ENCODE results near the gene ZNF516. TPM values are rescaled to one million over a fixed set of nuclear protein-coding genes. Genes with fewer than 3 reads are reported as not detected.

ZNF516 gene
- total and polyA plus RNA-seq, 2 of the 4 experiments (the other 2 are of a cell fraction), result 7.9 to 16.9 TPM

- Histone ChIP-seq H3K79me1 (ENCODE audit: low read depth in 1 of 2, low read length in 2 of 2) (peaks cover 48 to 92% of the 10 kb centered on the region in 2 experiments), H3K27me3 (ENCODE audit: control insufficient read depth, insufficient read depth, low read length) (no peaks in the 10 kb centered on the region), H3K4ac (ENCODE audit: low read depth, low read length) (no peak overlapping the region), H2BK15ac (ENCODE audit: low read depth, low read length) (no peak overlapping the region), H4K5ac (ENCODE audit: low read depth, low read length) (no peak overlapping the region), H3K14ac (replicated peaks; ENCODE audit: low read depth, low read length) (no peak overlapping the region), H3K56ac (ENCODE audit: extremely low read depth, insufficient read depth, low read length) (no peak overlapping the region), H3K18ac (ENCODE audit: low read depth, low read length) (no peak overlapping the region), H3K4me2 (ENCODE audit: low read depth, low read length) (no peak overlapping the region), H4K91ac (ENCODE audit: insufficient read depth, low read depth, low read length) (no peak overlapping the region), H2AK9ac (replicated peaks; ENCODE audit: low read depth, low read length, poor library complexity) (no peak overlapping the region), H2BK120ac (ENCODE audit: low read depth, low read length) (no peak overlapping the region), H3K4me1 (ENCODE audit: control insufficient read depth, insufficient read depth, low read length) (peaks cover 7% of the 10 kb centered on the region), H2AK5ac (ENCODE audit: low read depth, low read length) (no peak overlapping the region), H3K36me3 (ENCODE audit: control insufficient read depth, insufficient read depth, low read length) (peaks cover 37% of the 10 kb centered on the region; the same call in 1 of the 2 replicates), H3K9ac (ENCODE audit: low read depth, low read length) (no peak overlapping the region), H4K20me1 (ENCODE audit: insufficient read depth, low read length) (peaks cover 96% of the 10 kb centered on the region), H3K9me1 (ENCODE audit: insufficient read depth, low read length) (peaks cover 15% of the 10 kb centered on the region; the same call in 1 of the 2 replicates), H2AFZ (replicated peaks; ENCODE audit: low read length, poor library complexity) (no peak overlapping the region), H4K8ac (ENCODE audit: low read depth in 2 of 2, low read length in 2 of 2) (no peak overlapping the region), H2BK5ac (ENCODE audit: low read depth, low read length, poor library complexity, severe bottlenecking) (no peak overlapping the region), H2BK20ac (ENCODE audit: low read depth, low read length) (no peak overlapping the region), H3K4me3 (ENCODE audit: insufficient read depth, low read depth, low read length) (no peak overlapping the region), H3K9me3 (ENCODE audit: control insufficient read depth, insufficient read depth, low read length) (no peaks in the 10 kb centered on the region), H3K23ac (ENCODE audit: low read depth, low read length) (no peak overlapping the region), H3K27ac (ENCODE audit: insufficient read depth, low read length) (no peak overlapping the region)
- intact Hi-C loops (cut with micrococcal nuclease) (no loop called here), dilution Hi-C loops (cut with HindIII; ENCODE audit: low sequenced_read_pairs, unreplicated experiment) (no loop called here), in situ Hi-C loops (cut with MboI; ENCODE audit: low sequenced_read_pairs) (no loop called here)
- ChIA-PET POLR2A (ENCODE audit: unreplicated experiment) (no interaction called here), CTCF (no interaction called here)
- no TSS peak for BruUV-seq (replicated peaks)
- ATAC-seq (ENCODE audit: low read depth) (no peak), DNase-seq (no peak)
- WGBS, 2 experiments (ENCODE audit: extremely low coverage in 2 of 2, insufficient read length in 1 of 2), result 95% methylated on average over 23 of the region's 29 CpGs; no CpG with 5 or more reads in 1 of the 2 experiments
- no peak for TF ChIP-seq RFX5 (IDR thresholded peaks at IDR 0.05; ENCODE audit: low read depth, low read length)
- no peak for TF ChIP-seq FOS (IDR thresholded peaks at IDR 0.05; ENCODE audit: low read depth, low read length)
- no peak for TF ChIP-seq NFE2L2 (IDR thresholded peaks at IDR 0.05; ENCODE audit: low read depth, low read length)
- TF ChIP-seq CTCF (conservative IDR thresholded peaks at IDR 0.05; ENCODE audit: low read depth, low read length), result no peak
- no peak for TF ChIP-seq CHD1 (IDR thresholded peaks at IDR 0.05; ENCODE audit: low read depth, low read length)
- no peak for TF ChIP-seq USF2 (IDR thresholded peaks at IDR 0.05; ENCODE audit: low read depth, low read length)
- TF ChIP-seq MAFK (IDR thresholded peaks at IDR 0.05; ENCODE audit: low read depth, low read length), result no peak
- TF ChIP-seq RCOR1 (IDR thresholded peaks at IDR 0.05; ENCODE audit: insufficient replicate concordance, low read length), result no peak
- no peak for TF ChIP-seq CEBPB (IDR thresholded peaks at IDR 0.05; ENCODE audit: low read depth, low read length)
- TF ChIP-seq MAZ (IDR thresholded peaks at IDR 0.05; ENCODE audit: borderline replicate concordance, low read depth, low read length), result no peak
- no peak for TF ChIP-seq MXI1 (IDR thresholded peaks at IDR 0.05; ENCODE audit: borderline replicate concordance, low read depth, low read length)
- TF ChIP-seq ELK1 (IDR thresholded peaks at IDR 0.05; ENCODE audit: borderline replicate concordance, low read depth, low read length), result no peak
- no peak for TF ChIP-seq BHLHE40 (IDR thresholded peaks at IDR 0.05; ENCODE audit: low read depth, low read length)
Observed at GRCh38 chr18:76431437-76432273, 63.4 kb downstream of the ZNF516 start.
